PC-3 (cell line): ENCODE measurements around the gene PIGX. TPM values are rescaled to one million over a fixed set of nuclear protein-coding genes. Genes with fewer than 3 reads are reported as not detected.

Experiments
- ATAC-seq: fragments of 200-7000 bp; cut with Tn5 transposase; 2 replicates; pipeline ENCODE4 v1.9.1; 2020; ENCODE audit warnings: mild to moderate bottlenecking, moderate library complexity
- BruUV-seq: library from RNA; stranded (reverse); fragments of 400-500 nt; replicated peaks from 2 replicates; lab custom pipeline; 2021; lab: Mats Ljungman, UMichigan
- CTCF ChIA-PET: fragments of 300-600 bp; sonication (Branson Sonifier 250); formaldehyde crosslinking; loops from one replicate; lab custom pipeline; 2022; ENCODE audit warnings: antibody characterized with exemption; lab: Charles Lee
- POLR2A ChIA-PET: fragments of 300-600 bp; sonication (Branson Sonifier 250); formaldehyde crosslinking; loops from one replicate; lab custom pipeline; 2022; ENCODE audit warnings: antibody characterized with exemption; ENCODE audit not compliant: unreplicated experiment; lab: Charles Lee
- DNase-seq: peaks from one replicate; pipeline ENCODE4 v3.0.0-alpha.2; 2015
- H2AFZ ChIP-seq: fragments of 300-600 bp; sonication (generic); 2 replicates; pipeline ENCODE4 v1.6.0; 2016; ENCODE audit warnings: antibody characterized with exemption, low read length
- H3F3A ChIP-seq: fragments of 300-600 bp; sonication (generic); one replicate; pipeline ENCODE4 v1.6.0; 2017; ENCODE audit warnings: antibody characterized with exemption, low read length, control low read depth, mild to moderate bottlenecking; ENCODE audit not compliant: unreplicated experiment
- H3K27ac ChIP-seq: fragments of 300-600 bp; sonication (generic); 2 replicates; pipeline ENCODE4 v1.5.1; 2016; ENCODE audit warnings: mild to moderate bottlenecking, low read length
- H3K27me3 ChIP-seq: fragments of 300-600 bp; sonication (generic); 2 replicates; pipeline ENCODE4 v1.6.1; 2016; ENCODE audit warnings: low read length, mixed read lengths
- H3K36me3 ChIP-seq: fragments of 300-600 bp; sonication (generic); 2 replicates; pipeline ENCODE4 v1.6.1; 2016; ENCODE audit warnings: low read depth, mixed run types, low read length, mixed read lengths
- H3K4me1 ChIP-seq: fragments of 300-600 bp; sonication (generic); 2 replicates; pipeline ENCODE4 v1.5.1; 2016; ENCODE audit warnings: low read length; ENCODE audit not compliant: insufficient read depth
- H3K4me2 ChIP-seq: fragments of 300-600 bp; sonication (generic); 2 replicates; pipeline ENCODE4 v1.6.0; 2016; ENCODE audit warnings: low read length
- H3K4me3 ChIP-seq: fragments of 300-600 bp; sonication (generic); 2 replicates; pipeline ENCODE4 v1.5.1; 2016; ENCODE audit warnings: mild to moderate bottlenecking, low read length, mixed read lengths
- H3K79me2 ChIP-seq: fragments of 300-600 bp; sonication (generic); 2 replicates; pipeline ENCODE4 v1.6.1; 2017; ENCODE audit warnings: low read length, mixed read lengths
- H3K9ac ChIP-seq: fragments of 300-600 bp; sonication (generic); 2 replicates; pipeline ENCODE4 v1.6.0; 2016; ENCODE audit warnings: mild to moderate bottlenecking, low read length
- H3K9me2 ChIP-seq: fragments of 300-600 bp; sonication (generic); replicated peaks from 2 replicates; pipeline ENCODE4 v1.6.1; 2016; ENCODE audit warnings: mixed run types, low read length, mixed read lengths
- H3K9me3 ChIP-seq: fragments of 300-600 bp; sonication (generic); 2 replicates; pipeline ENCODE4 v1.6.1; 2016; ENCODE audit warnings: low read length, mixed read lengths
- H4K20me1 ChIP-seq: fragments of 300-600 bp; sonication (generic); 2 replicates; pipeline ENCODE4 v1.6.1; 2016; ENCODE audit warnings: low read length, mixed read lengths
- CTCF ChIP-seq: fragments of 300-600 bp; sonication (generic); conservative IDR thresholded peaks from 2 replicates; pipeline ENCODE4 v1.5.1; 2017; ENCODE audit warnings: antibody characterized with exemption, low read depth, mild to moderate bottlenecking, low read length
- EZH2 ChIP-seq: fragments of 300-600 bp; sonication (generic); IDR thresholded peaks from one replicate; pipeline ENCODE4 v1.6.1; 2017; ENCODE audit warnings: antibody characterized with exemption, mild to moderate bottlenecking, low read length; ENCODE audit not compliant: unreplicated experiment
- EZH2phosphoT487 ChIP-seq: fragments of 300-600 bp; sonication (generic); IDR thresholded peaks from 2 replicates; pipeline ENCODE4 v1.6.1; 2018; ENCODE audit warnings: mild to moderate bottlenecking, antibody characterized with exemption, low read length, borderline replicate concordance
- intact Hi-C: fragments of 100-400 bp; cut with micrococcal nuclease; formaldehyde crosslinking; loops from 2 replicates; pipeline ENCODE4 v1.9.0; 2023
- total RNA-seq: library from RNA; depleted of rRNA; stranded (reverse); fragments of >200 nt; gene quantifications from 2 replicates; pipeline ENCODE4 v1.2.3, GENCODE V29; 2014

The PIGX gene
- total RNA-seq, 1 experiment from 2014 or later: 22.5 TPM

DNA sequence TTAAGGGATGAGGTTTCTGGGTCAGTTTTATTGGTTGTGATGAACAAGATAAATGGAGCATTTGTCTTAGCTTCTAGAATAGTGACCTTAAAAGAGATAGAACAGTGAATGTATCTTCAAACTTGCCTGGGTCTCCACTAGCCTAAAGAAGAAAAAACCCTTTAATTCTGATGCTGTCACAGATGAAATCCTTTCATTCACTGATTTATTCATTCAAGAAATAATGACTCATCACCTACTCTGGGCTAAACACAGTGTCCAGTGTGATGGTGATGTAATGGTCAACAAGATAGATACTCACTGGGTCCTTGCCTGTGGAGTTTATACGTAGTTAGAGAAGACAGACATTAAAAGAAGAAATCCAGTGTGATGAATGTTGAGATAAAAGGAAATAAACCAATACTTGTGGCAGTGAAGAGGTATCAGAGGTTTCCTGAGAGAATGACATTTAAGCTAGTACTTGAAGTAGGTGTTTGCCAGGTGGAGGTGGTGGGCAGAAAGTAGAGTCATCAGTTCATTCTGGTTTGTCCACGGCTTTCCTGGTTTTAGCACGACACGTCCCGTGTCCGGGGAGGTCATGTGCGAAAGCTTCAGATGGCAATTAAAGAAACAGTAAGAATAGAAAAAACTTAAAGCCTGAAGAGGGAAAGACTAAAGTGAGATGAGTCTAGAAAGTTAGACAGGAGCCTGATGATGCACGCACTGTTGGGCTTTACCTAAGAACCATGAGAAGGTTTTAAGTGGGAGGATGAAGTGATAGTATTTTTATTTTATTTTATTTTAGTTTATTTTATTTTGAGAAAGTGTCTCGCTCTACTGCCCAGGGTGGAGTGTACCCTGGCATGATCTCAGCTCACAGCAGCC lies 45.9 kb downstream of the PIGX start:
- H3K4me2 ChIP-seq: no peak overlapping the region
- H3K79me2 ChIP-seq: peaks cover 71% of the 10 kb centered on the region
- H3K27ac ChIP-seq: no peak overlapping the region
- DNase-seq (peak; percentile 50), ATAC-seq (peak; percentile 88)
- no peak overlapping the region for H2AFZ ChIP-seq
- no peaks in the 10 kb centered on the region; the same call in 1 of the 2 replicates for H3K9me3 ChIP-seq
- no peaks in the 10 kb centered on the region for H3K9me2 ChIP-seq
- H4K20me1 ChIP-seq: 0 out of 2 replicates have a peak, but pooled peaks cover 4% of the 10 kb centered on the region
- ChIA-PET CTCF (no interaction called here), POLR2A (no interaction called here)
- H3K4me1 ChIP-seq: no peaks in the 10 kb centered on the region; the same call in 1 of the 2 replicates
- BruUV-seq: no TSS peak
- peaks cover 32% of the 10 kb centered on the region for H3K36me3 ChIP-seq
- no peaks in the 10 kb centered on the region for H3F3A ChIP-seq
- TF ChIP-seq EZH2 (no peak), CTCF (no peak), EZH2phosphoT487 (no peak)
- no peak overlapping the region for H3K4me3 ChIP-seq
- no peak overlapping the region for H3K9ac ChIP-seq
- intact Hi-C loops: loop anchor here (1.0 kb wide), 1 partner anchor 19 kb away; the partner anchor contains the start of gene PAK2
- no peaks in the 10 kb centered on the region for H3K27me3 ChIP-seq

GRCh38 chr3:196763179-196763578 lies 51.0 kb downstream of the PIGX start:
- no peak overlapping the region for H3K4me3 ChIP-seq
- no peaks in the 10 kb centered on the region for H3K9me2 ChIP-seq
- peaks cover 61% of the 10 kb centered on the region for H3K79me2 ChIP-seq
- TF ChIP-seq EZH2 (no peak), EZH2phosphoT487 (no peak), CTCF (no peak)
- no peaks in the 10 kb centered on the region for H3K4me1 ChIP-seq
- H3F3A ChIP-seq: no peaks in the 10 kb centered on the region
- H4K20me1 ChIP-seq: 0 out of 2 replicates have a peak, but pooled peaks cover 2% of the 10 kb centered on the region
- intact Hi-C loops: no loop called here
- no peaks in the 10 kb centered on the region for H3K9me3 ChIP-seq
- no peak overlapping the region for H2AFZ ChIP-seq
- H3K27ac ChIP-seq: no peak overlapping the region
- POLR2A ChIA-PET: no interaction called here
- no peak overlapping the region for H3K4me2 ChIP-seq
- H3K27me3 ChIP-seq: no peaks in the 10 kb centered on the region
- no peaks in the 10 kb centered on the region; the same call in 1 of the 2 replicates for H3K36me3 ChIP-seq
- no peak for ATAC-seq
- CTCF ChIA-PET: no interaction called here
- DNase-seq: no peak
- no TSS peak for BruUV-seq
- H3K9ac ChIP-seq: no peak overlapping the region

DNA sequence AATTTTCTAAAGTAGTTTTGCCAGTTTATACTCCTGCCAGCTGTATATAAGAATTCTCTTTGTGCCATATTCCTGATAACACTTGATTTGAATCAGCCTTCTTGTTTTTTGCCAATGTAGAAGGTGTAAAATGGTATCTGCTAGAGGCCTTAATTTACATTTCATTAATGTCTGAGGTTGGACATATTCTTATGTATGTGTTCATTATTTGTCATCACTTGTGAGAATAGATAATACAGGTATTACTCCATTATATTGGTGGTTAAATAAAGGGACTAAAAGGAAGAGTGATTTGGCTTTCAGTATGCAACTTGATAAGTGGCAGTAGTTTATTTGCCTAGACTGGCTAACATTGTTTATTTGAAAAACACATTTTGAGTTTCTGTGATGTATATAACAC lies 53.3 kb downstream of the PIGX start:
- BruUV-seq: no TSS peak
- Histone ChIP-seq H3K27me3 (no peaks in the 10 kb centered on the region), H3K4me2 (no peak overlapping the region), H3K79me2 (peaks cover 60% of the 10 kb centered on the region), H3K4me1 (no peaks in the 10 kb centered on the region), H3K9ac (no peak overlapping the region), H3K27ac (no peak overlapping the region), H3F3A (no peaks in the 10 kb centered on the region), H2AFZ (no peak overlapping the region), H4K20me1 (no peaks in the 10 kb centered on the region), H3K4me3 (no peak overlapping the region), H3K36me3 (no peaks in the 10 kb centered on the region; the same call in 1 of the 2 replicates), H3K9me3 (no peaks in the 10 kb centered on the region), H3K9me2 (no peaks in the 10 kb centered on the region)
- ChIA-PET CTCF (no interaction called here), POLR2A (no interaction called here)
- TF ChIP-seq EZH2phosphoT487 (no peak), CTCF (no peak), EZH2 (no peak)
- DNase-seq: no peak
- intact Hi-C loops: no loop called here
- no peak for ATAC-seq
